ENCODE results near the gene SLTM.

DNA sequence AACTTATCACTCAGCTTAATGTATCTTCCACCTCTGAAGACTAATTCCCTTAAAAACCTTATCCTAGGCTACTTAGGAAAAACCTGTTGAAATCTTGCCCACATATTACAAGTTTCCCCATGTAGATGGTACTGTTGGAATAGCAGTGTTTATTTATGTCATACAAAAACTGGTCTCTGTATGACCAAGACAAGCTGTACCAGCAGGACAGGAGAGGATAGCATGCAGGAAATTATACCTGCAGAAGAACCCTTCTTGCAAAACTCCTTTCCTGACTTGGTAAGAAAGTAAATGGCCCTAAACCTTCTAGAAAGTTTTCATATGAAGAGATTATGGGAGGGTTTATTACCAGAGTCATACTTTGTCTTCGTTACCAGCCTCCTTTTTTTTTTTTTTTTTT lies 28.7 kb upstream of the SLTM start:
- no peak for TF ChIP-seq EP300 (IDR thresholded peaks at IDR 0.05; ENCODE audit: borderline replicate concordance in 1 of 2, low read depth in 1 of 2, low read length in 1 of 2)
- TF ChIP-seq CTCF (IDR thresholded peaks at IDR 0.05), result no peak
- TF ChIP-seq MEF2A (IDR thresholded peaks at IDR 0.05; ENCODE audit: borderline replicate concordance, low read depth), result no peak
- TF ChIP-seq USF2 (IDR thresholded peaks at IDR 0.05; ENCODE audit: borderline replicate concordance, low read depth, low read length), result no peak
- TF ChIP-seq POLR2AphosphoS5 (IDR thresholded peaks at IDR 0.05; ENCODE audit: low read depth, low read length), result no peak
- no peak for TF ChIP-seq USF1 (IDR thresholded peaks at IDR 0.05; ENCODE audit: borderline replicate concordance, low read depth)
- TF ChIP-seq CHD2 (IDR thresholded peaks at IDR 0.05; ENCODE audit: low read length, partially characterized antibody), result no peak
- TF ChIP-seq, protein P1, sequence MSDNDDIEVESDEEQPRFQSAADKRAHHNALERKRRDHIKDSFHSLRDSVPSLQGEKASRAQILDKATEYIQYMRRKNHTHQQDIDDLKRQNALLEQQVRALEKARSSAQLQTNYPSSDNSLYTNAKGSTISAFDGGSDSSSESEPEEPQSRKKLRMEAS (IDR thresholded peaks at IDR 0.05; ENCODE audit: low read depth), result no peak
- no peak for TF ChIP-seq SMC3 (IDR thresholded peaks at IDR 0.05; ENCODE audit: low read depth, low read length)
- no peak for TF ChIP-seq RCOR1 (IDR thresholded peaks at IDR 0.05; ENCODE audit: low read length)
- TF ChIP-seq ZBTB33 (IDR thresholded peaks at IDR 0.05; ENCODE audit: borderline replicate concordance, low read depth), result no peak
